ENCODE data around the gene AP4E1.
"Not testable (repeated sequence)": the region's sequence is repeated elsewhere in the genome, so short reads cannot be mapped to it uniquely, and the experiment has no call there.

Gene AP4E1

DNA sequence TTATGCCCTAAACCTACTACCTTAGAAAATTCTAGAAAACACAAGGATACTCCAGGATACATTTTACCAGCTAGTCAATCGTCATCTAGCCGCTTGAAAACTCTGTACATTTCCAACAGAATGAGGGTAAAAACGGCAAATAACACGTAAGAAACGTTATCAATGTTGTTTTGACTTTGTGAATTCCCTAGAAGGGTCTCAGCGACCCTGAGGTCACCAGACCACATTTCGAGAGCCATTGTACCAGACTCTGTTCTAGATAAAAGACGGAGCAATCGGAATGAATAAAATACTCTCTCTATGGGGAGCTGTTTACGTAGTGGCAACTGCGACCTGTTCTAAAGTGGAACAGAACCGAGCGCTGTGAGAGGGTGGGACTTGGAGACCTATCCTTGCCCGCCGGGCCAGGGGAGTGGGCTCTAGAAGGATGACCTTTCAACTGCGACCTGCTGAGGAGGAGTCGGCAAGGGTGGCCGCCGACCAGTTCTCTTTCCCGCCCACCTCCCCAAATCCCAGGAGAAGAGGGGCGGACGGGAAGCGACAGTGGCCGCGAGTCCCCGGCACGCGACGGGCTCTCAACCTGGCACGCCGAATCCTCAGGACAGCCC lies 778 bp upstream of the AP4E1 start:
- no peak for TF ChIP-seq Cebpa-rat (IDR thresholded peaks at IDR 0.05)
- H3K9me3 ChIP-seq: no peaks in the 10 kb centered on the region
- H4K20me1 ChIP-seq: peaks cover 7% of the 10 kb centered on the region; the same call in 1 of the 2 replicates
- peak overlapping the region; percentile 93 for H3K27ac ChIP-seq
- peaks cover 47% of the 10 kb centered on the region for H3K4me1 ChIP-seq
- H3K27me3 ChIP-seq: no peaks in the 10 kb centered on the region
- H3K4me2 ChIP-seq: peak overlapping the region; percentile 84
- peak overlapping the region; percentile 89 for H3K4me3 ChIP-seq
- H3K36me3 ChIP-seq: peaks cover 4% of the 10 kb centered on the region; the same call in 1 of the 2 replicates
- peak overlapping the region; percentile 96 for H3K9ac ChIP-seq

DNA sequence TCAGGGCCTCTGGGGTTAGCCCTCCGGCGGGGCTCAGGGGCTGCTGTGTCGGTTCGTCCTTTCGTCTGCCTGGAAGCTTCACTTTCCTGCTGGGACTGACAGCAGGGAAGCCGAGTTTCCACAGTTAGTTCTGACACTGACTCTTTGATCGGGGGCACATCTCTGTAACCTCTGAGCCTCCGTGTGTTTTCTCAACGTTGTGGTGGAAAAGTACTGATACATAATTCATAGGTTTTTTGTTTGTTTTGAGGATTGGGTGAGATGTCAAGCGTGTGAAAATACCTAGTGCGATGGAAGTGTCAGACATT lies 481 bp downstream of the AP4E1 start:
- peak overlapping the region; percentile 93 for H3K4me2 ChIP-seq
- peaks cover 55% of the 10 kb centered on the region for H3K4me1 ChIP-seq
- H3K36me3 ChIP-seq: peaks cover 16% of the 10 kb centered on the region; the same call in 1 of the 2 replicates
- no peaks in the 10 kb centered on the region for H3K9me3 ChIP-seq
- H3K27ac ChIP-seq: peak overlapping the region; percentile 93
- peak overlapping the region; percentile 89 for H3K4me3 ChIP-seq
- H4K20me1 ChIP-seq: peaks cover 7% of the 10 kb centered on the region; the same call in 1 of the 2 replicates
- no peaks in the 10 kb centered on the region for H3K27me3 ChIP-seq
- peak overlapping the region; percentile 96 for H3K9ac ChIP-seq
- TF ChIP-seq Cebpa-rat (IDR thresholded peaks at IDR 0.05): no peak

DNA sequence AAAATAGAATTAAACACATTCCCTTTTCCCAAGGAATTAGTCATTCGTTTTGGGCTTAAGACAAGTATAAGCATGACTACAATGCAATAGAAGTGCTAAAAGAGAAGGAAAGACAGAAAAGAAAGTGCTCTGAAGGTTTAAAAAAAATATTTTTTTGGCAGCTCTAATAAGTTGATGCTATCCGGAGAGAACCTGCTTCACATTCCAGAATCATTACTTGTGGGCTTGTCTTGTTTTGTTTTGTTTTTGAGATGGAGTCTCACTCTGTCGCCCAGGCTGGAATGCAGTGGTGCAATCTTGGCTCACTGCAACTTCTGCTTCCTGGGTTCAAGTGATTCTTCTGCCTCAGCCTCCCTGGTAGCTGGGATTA lies 1.9 kb downstream of the AP4E1 start:
- Histone ChIP-seq H3K4me1 (peaks cover 55% of the 10 kb centered on the region), H3K36me3 (peaks cover 23% of the 10 kb centered on the region; the same call in 1 of the 2 replicates), H3K4me2 (peak overlapping the region; percentile 93), H3K27ac (peak overlapping the region; percentile 61; the same call in 1 of the 2 replicates)
- not testable (repeated sequence) for H3K27me3 ChIP-seq, H3K4me3 ChIP-seq, H3K9me3 ChIP-seq, H4K20me1 ChIP-seq, H3K9ac ChIP-seq

DNA sequence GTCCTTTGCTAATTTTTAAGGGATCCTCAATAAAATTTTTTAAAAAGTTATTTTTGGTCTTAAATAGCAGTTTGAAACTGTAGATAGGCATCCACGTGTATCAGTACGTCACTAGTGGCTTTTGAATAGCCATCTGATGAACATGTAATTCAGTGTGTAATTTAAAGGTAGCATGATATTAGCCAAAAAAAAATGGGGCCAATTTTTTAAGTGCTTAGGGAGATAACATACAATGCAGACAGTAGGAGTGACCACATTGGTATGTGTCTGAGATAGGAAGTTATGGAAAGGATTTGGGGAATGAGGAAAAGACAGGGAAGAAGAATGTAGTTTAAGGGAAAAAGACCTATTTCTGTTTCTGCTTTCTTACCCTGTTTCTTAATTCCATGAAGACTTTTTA lies 2.5 kb downstream of the AP4E1 start:
- Histone ChIP-seq H3K9me3 (no peaks in the 10 kb centered on the region), H3K4me3 (no peak overlapping the region), H3K9ac (peak overlapping the region; percentile 50; the same call in 1 of the 2 replicates), H3K27me3 (no peaks in the 10 kb centered on the region), H3K4me1 (peaks cover 55% of the 10 kb centered on the region), H3K36me3 (peaks cover 29% of the 10 kb centered on the region; the same call in 1 of the 2 replicates), H3K27ac (peak overlapping the region; percentile 61), H4K20me1 (peaks cover 7% of the 10 kb centered on the region; the same call in 1 of the 2 replicates), H3K4me2 (peak overlapping the region; percentile 93)
- TF ChIP-seq Cebpa-rat (IDR thresholded peaks at IDR 0.05): no peak

DNA sequence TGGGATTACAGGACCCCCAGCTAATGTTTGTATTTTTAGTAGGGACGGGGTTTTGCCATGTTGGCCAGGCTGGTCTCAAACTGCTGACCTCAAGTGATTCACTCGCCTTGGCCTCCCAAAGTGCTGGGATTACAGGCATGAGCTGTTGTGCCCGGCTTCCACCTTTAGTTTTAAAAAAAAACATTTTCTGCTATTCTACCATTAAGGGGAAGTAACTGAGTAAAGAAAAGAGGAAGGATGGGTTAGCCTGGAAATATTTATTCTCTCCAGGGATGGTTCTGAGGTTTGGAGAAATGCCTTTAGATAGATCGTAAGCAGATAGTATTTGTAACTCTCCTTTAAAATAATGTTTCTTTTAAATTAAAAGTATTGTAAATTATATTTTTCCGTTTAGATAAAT lies 3.1 kb downstream of the AP4E1 start:
- no peaks in the 10 kb centered on the region for H3K9me3 ChIP-seq
- peak overlapping the region; percentile 61 for H3K27ac ChIP-seq
- H3K27me3 ChIP-seq: no peaks in the 10 kb centered on the region
- H3K9ac ChIP-seq: peak overlapping the region; percentile 50; the same call in 1 of the 2 replicates
- peak overlapping the region; percentile 31; the same call in 1 of the 2 replicates for H3K4me3 ChIP-seq
- peak overlapping the region; percentile 93 for H3K4me2 ChIP-seq
- H3K4me1 ChIP-seq: peaks cover 55% of the 10 kb centered on the region
- H3K36me3 ChIP-seq: peaks cover 33% of the 10 kb centered on the region; the same call in 1 of the 2 replicates
- H4K20me1 ChIP-seq: peaks cover 7% of the 10 kb centered on the region; the same call in 1 of the 2 replicates
- no peak for TF ChIP-seq Cebpa-rat (IDR thresholded peaks at IDR 0.05)

DNA sequence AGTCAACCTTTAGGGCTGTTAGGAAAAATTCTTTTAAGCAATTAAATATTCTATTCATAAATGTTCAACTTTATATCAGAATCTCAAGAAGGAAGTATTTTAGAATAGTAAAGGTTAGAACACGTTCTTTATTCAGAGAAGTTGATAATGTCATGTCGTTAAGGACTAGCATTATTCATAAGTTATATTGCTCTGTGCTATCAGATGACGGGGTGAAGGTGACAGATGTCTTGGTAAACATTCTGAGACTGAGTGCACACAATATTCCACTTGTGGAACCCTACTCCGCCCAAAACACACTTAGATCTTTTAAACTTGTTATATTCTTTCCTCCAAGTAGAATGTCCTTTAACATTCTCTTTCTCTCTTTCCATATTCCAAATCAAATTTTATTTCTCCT lies 7.9 kb downstream of the AP4E1 start:
- no peak for TF ChIP-seq Cebpa-rat (IDR thresholded peaks at IDR 0.05)
- no peaks in the 10 kb centered on the region for H3K27me3 ChIP-seq
- H3K4me3 ChIP-seq: no peak overlapping the region
- H3K4me2 ChIP-seq: no peak overlapping the region
- H3K4me1 ChIP-seq: peaks cover 21% of the 10 kb centered on the region
- peaks cover 75% of the 10 kb centered on the region for H3K36me3 ChIP-seq
- H3K9me3 ChIP-seq: no peaks in the 10 kb centered on the region
- peaks cover 7% of the 10 kb centered on the region; the same call in 1 of the 2 replicates for H4K20me1 ChIP-seq
- H3K27ac ChIP-seq: no peak overlapping the region
- no peak overlapping the region for H3K9ac ChIP-seq

DNA sequence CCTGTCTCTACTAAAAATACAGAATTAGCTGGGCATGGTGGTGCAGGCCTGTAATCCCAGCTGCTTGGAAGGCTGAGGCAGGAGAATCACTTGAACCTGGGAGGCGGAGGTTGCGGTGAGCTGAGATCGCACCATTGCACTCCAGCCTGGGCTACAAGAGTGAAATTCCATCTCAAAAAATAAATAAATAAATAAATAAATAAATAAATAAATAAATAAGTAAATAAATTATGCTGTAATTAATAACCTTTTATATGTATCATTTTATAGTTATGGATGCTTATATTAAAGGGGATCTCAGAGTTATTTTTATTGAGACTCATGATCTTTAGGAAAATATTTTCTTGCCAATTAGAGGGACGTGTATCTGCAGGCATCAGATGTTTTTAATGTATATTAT lies 10.9 kb downstream of the AP4E1 start:
- peaks cover 67% of the 10 kb centered on the region for H3K36me3 ChIP-seq
- not testable (repeated sequence) for H3K4me1 ChIP-seq, H3K4me3 ChIP-seq

DNA sequence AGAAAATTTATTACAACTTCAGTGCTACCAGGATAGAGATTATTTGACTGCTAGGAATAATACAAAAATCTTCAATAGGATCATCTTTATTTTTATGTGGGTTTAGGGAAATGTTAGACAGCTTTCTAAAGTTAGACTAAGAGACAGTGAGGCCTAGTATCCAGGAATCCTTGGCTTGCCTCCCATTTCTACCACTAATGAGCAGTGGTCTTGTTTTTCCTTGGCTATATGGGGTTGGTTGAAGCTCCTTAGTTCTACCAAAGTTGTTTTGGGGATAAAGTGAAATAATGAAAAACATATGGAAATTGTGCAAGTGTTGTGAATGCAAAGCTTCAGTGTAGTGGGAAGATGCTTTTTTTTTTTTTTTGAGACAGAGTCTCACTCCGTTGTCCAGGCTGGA lies 16.8 kb downstream of the AP4E1 start:
- no peak for TF ChIP-seq Cebpa-rat (IDR thresholded peaks at IDR 0.05)
- Histone ChIP-seq H3K4me2 (no peak overlapping the region), H3K9me3 (no peaks in the 10 kb centered on the region), H4K20me1 (no peaks in the 10 kb centered on the region), H3K4me1 (no peaks in the 10 kb centered on the region), H3K27ac (no peak overlapping the region), H3K4me3 (no peak overlapping the region), H3K27me3 (no peaks in the 10 kb centered on the region), H3K36me3 (peaks cover 66% of the 10 kb centered on the region), H3K9ac (no peak overlapping the region)

More for the DNA sequence above, 10.9 kb downstream of the AP4E1 start:
- H3K27me3 ChIP-seq, H3K9ac ChIP-seq, H3K4me2 ChIP-seq, H3K27ac ChIP-seq, H4K20me1 ChIP-seq, H3K9me3 ChIP-seq: not testable (repeated sequence)

DNA sequence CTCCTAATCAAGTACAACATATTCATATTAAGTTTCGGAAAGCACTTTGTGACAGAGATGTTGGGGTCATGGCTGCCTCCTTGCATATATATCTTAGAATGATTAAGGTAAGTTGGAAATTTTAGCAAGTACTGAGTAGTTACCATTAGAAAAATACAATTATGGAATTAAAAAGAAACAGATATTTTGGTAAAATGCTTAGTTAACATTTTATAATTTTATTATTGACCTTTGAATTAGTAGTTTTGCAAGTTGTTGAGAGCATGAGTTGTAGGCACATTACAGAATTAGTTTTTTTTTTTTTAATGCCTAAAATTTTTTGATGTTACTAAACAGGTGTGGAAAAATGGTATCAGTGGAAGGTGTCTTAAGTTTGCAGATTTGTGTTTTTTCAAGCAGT lies 20.6 kb downstream of the AP4E1 start:
- Histone ChIP-seq H4K20me1 (no peaks in the 10 kb centered on the region), H3K9me3 (no peaks in the 10 kb centered on the region), H3K4me2 (no peak overlapping the region), H3K36me3 (peaks cover 68% of the 10 kb centered on the region), H3K27ac (no peak overlapping the region), H3K4me3 (no peak overlapping the region), H3K4me1 (peaks cover 7% of the 10 kb centered on the region), H3K9ac (no peak overlapping the region), H3K27me3 (no peaks in the 10 kb centered on the region)
- TF ChIP-seq Cebpa-rat (IDR thresholded peaks at IDR 0.05): no peak

DNA sequence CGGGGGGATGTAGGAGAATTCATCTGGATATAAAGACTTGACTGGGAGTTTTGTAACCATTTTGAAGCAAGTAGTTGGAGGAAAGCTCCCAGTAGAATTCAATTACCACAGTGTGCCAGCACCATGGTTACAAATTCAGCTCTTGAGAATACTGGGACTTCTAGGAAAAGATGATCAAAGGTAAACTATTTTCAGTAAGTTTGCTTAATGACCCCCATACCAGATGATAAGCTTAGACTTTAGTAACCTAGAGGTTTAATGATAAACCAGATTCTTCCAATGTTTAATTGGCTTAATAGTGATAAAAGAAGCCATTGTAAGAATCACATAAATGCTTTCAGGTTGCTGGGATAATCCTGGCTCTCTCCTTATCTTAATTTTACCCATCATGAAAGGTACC lies 22.3 kb downstream of the AP4E1 start:
- Histone ChIP-seq H3K36me3 (peaks cover 56% of the 10 kb centered on the region), H3K27ac (no peak overlapping the region)
- no peak for TF ChIP-seq Cebpa-rat (IDR thresholded peaks at IDR 0.05)

DNA sequence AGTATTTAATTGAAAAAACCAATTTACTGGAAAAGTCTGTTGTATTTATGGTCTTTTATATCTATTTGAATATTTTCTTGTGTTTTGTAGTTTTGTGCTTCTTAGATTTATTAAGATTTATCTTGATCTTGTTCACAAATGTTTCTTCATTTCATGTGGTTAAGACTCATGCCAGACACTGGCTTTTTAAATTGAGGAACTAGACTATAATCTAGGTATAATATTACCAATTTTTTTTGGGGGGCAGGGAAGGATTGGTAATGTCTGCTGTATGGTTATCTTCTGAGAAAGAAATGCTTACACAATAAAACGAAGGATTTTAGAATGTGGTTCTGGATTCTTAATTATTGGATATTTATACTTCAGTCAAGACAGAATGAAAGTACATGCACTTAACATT lies 24.9 kb downstream of the AP4E1 start:
- Histone ChIP-seq H3K4me2 (no peak overlapping the region), H3K36me3 (peaks cover 49% of the 10 kb centered on the region), H3K4me1 (peaks cover 7% of the 10 kb centered on the region), H4K20me1 (no peaks in the 10 kb centered on the region), H3K27ac (no peak overlapping the region), H3K4me3 (no peak overlapping the region), H3K9me3 (no peaks in the 10 kb centered on the region), H3K27me3 (no peaks in the 10 kb centered on the region), H3K9ac (no peak overlapping the region)
- no peak for TF ChIP-seq Cebpa-rat (IDR thresholded peaks at IDR 0.05)

More for the DNA sequence above, 22.3 kb downstream of the AP4E1 start:
- Histone ChIP-seq H3K27me3 (no peaks in the 10 kb centered on the region), H4K20me1 (no peaks in the 10 kb centered on the region), H3K4me3 (no peak overlapping the region), H3K9me3 (no peaks in the 10 kb centered on the region), H3K4me1 (peaks cover 7% of the 10 kb centered on the region), H3K4me2 (no peak overlapping the region), H3K9ac (no peak overlapping the region)

Measured in BLaER1 (cell line).